Panc1 (cell line): ENCODE data around the gene CEP250. TPM values are rescaled to one million over a fixed set of nuclear protein-coding genes. Genes with fewer than 3 reads are reported as not detected.
A peak's percentile ranks its signal among the peaks of the same experiment; 100 is the strongest.

ENCODE experiments used
- ATAC-seq: fragments of 200-7000 bp; cut with Tn5 transposase; 2 replicates; pipeline ENCODE4 v1.9.1; 2020; ENCODE audit warnings: mild to moderate bottlenecking, moderate library complexity
- BruUV-seq: library from RNA; stranded (reverse); fragments of 400-500 nt; replicated peaks from 2 replicates; lab custom pipeline; 2021; lab: Mats Ljungman, UMichigan
- CTCF ChIA-PET: fragments of 300-600 bp; sonication (Branson Sonifier 250); formaldehyde crosslinking; loops from one replicate; lab custom pipeline; 2022; ENCODE audit warnings: antibody characterized with exemption; lab: Charles Lee
- POLR2A ChIA-PET: fragments of 300-600 bp; sonication (Branson Sonifier 250); formaldehyde crosslinking; loops from one replicate; lab custom pipeline; 2022; ENCODE audit warnings: antibody characterized with exemption; lab: Charles Lee
- DNase-seq: peaks from one replicate; pipeline ENCODE4 v3.0.0-alpha.2; 2010; ENCODE audit warnings: low read depth, low spot score
- H3K27ac ChIP-seq: 2 replicates; pipeline ENCODE4 v1.5.1; 2011; ENCODE audit warnings: mild to moderate bottlenecking, low read length, inconsistent platforms
- H3K27me3 ChIP-seq: fragments of 200-500 bp; sonication (Bioruptor generic); 2 replicates; pipeline ENCODE4 v1.6.0; 2014; ENCODE audit warnings: low read length, inconsistent platforms; ENCODE audit not compliant: control insufficient read depth, insufficient read depth
- H3K36me3 ChIP-seq: fragments of 200-500 bp; sonication (Bioruptor generic); 2 replicates; pipeline ENCODE4 v1.5.1; 2014; ENCODE audit warnings: inconsistent platforms, mild to moderate bottlenecking, low read length, moderate library complexity; ENCODE audit not compliant: control insufficient read depth, insufficient read depth
- H3K4me1 ChIP-seq: 2 replicates; pipeline ENCODE4 v1.5.1; 2011; ENCODE audit warnings: inconsistent platforms, mild to moderate bottlenecking, low read length, moderate library complexity; ENCODE audit not compliant: control insufficient read depth, insufficient read depth
- H3K4me3 ChIP-seq, 2 experiments: 2 replicates each; pipeline ENCODE4 v1.5.1; 2011 to 2012; ENCODE audit warnings: low read depth in 2 of 2, low read length in 2 of 2, mild to moderate bottlenecking in 2 of 2, inconsistent platforms in 1 of 2, moderate library complexity in 1 of 2
- H3K9me3 ChIP-seq: fragments of 200-500 bp; sonication (Bioruptor generic); 2 replicates; pipeline ENCODE4 v1.5.1; 2014; ENCODE audit warnings: low read depth, mild to moderate bottlenecking, inconsistent platforms, low read length, moderate library complexity; ENCODE audit not compliant: control insufficient read depth, insufficient read depth
- CTCF ChIP-seq: fragments of 450-650 bp; IDR thresholded peaks from 2 replicates; pipeline ENCODE4 v1.5.1; 2017; ENCODE audit warnings: mild to moderate bottlenecking
- POLR2AphosphoS5 ChIP-seq: IDR thresholded peaks from 2 replicates; pipeline ENCODE4 v1.6.1; 2012; ENCODE audit warnings: mild to moderate bottlenecking, low read depth, low read length, moderate library complexity
- REST ChIP-seq, 2 experiments: IDR thresholded peaks; 2 replicates each; pipeline ENCODE4 v1.6.1; 2011 to 2012; ENCODE audit warnings: low read depth in 2 of 2, control low read depth in 1 of 2, low read length in 1 of 2, mild to moderate bottlenecking in 1 of 2, moderate library complexity in 1 of 2; ENCODE audit not compliant: insufficient read depth in 1 of 2
- SIN3A ChIP-seq: IDR thresholded peaks from 2 replicates; pipeline ENCODE4 v1.6.1; 2012; ENCODE audit warnings: low read depth, mild to moderate bottlenecking, low read length, moderate library complexity, borderline replicate concordance; ENCODE audit not compliant: insufficient read depth
- TCF7L2 ChIP-seq: IDR thresholded peaks from 2 replicates; pipeline ENCODE4 v1.6.1; 2011; ENCODE audit warnings: mild to moderate bottlenecking, low read depth, low read length, inconsistent platforms
- in situ Hi-C: cut with HindIII; loops from 2 replicates; pipeline ENCODE4 v1.10.0; 2016; ENCODE audit warnings: low sequenced_read_pairs, low pct_unique_long_range_greater_than_20kb
- intact Hi-C: fragments of 100-400 bp; cut with micrococcal nuclease; formaldehyde crosslinking; loops from one replicate; pipeline ENCODE4 v1.10.0; 2022; ENCODE audit not compliant: unreplicated experiment
- total RNA-seq: library from RNA; stranded (reverse); gene quantifications from one replicate; pipeline ENCODE4 v1.2.1, GENCODE V29; 2021; ENCODE audit not compliant: unreplicated experiment

Gene CEP250
- total RNA-seq, 1 experiment from 2014 or later = 82.5 TPM

GRCh38 chr20:35518955-35519354, 63.6 kb downstream of the CEP250 start:
- Histone ChIP-seq H3K27ac (no peak overlapping the region), H3K27me3 (no peaks in the 10 kb centered on the region), H3K36me3 (no peaks in the 10 kb centered on the region), H3K4me3 (no peak overlapping the region), H3K4me1 (peaks cover 3% of the 10 kb centered on the region; the same call in 1 of the 2 replicates), H3K9me3 (no peaks in the 10 kb centered on the region)
- in situ Hi-C loops = no loop called here
- ATAC-seq = no peak
- POLR2A ChIA-PET = no interaction called here
- no peak for DNase-seq
- CTCF ChIA-PET = no interaction called here
- BruUV-seq = no TSS peak
- TF ChIP-seq REST (IDR thresholded peaks at IDR 0.05; ENCODE audit: insufficient read depth in 1 of 2, low read depth in 2 of 2, low read length in 1 of 2) = no peak
- no peak for TF ChIP-seq CTCF
- TF ChIP-seq POLR2AphosphoS5 = no peak
- TF ChIP-seq SIN3A = no peak
- TF ChIP-seq TCF7L2 = no peak
- intact Hi-C loops = no loop called here

- H3K4me3 ChIP-seq = no peak overlapping the region
- no peaks in the 10 kb centered on the region for H3K27me3 ChIP-seq
- in situ Hi-C loops = no loop called here
- TF ChIP-seq POLR2AphosphoS5 = no peak
- TF ChIP-seq SIN3A = no peak
- TF ChIP-seq REST (IDR thresholded peaks at IDR 0.05; ENCODE audit: insufficient read depth in 1 of 2, low read depth in 2 of 2, low read length in 1 of 2) = no peak
- no peak for TF ChIP-seq TCF7L2
- TF ChIP-seq CTCF = no peak; the same call in 1 of the 2 replicates
- H3K9me3 ChIP-seq = no peaks in the 10 kb centered on the region
- ATAC-seq (peak; percentile 83), DNase-seq (no peak)
- ChIA-PET POLR2A (no interaction called here), CTCF (no interaction called here)
- H3K36me3 ChIP-seq = no peaks in the 10 kb centered on the region
- no peaks in the 10 kb centered on the region for H3K4me1 ChIP-seq
- intact Hi-C loops = no loop called here
- no TSS peak for BruUV-seq
- no peak overlapping the region for H3K27ac ChIP-seq
Observed at GRCh38 chr20:35523298-35523888, 68.0 kb downstream of the CEP250 start.
